ENCODE data around the gene RBMS2. TPM values are rescaled to one million over a fixed set of nuclear protein-coding genes. Genes with fewer than 3 reads are reported as not detected.

RBMS2 gene
- total and polyA plus RNA-seq, 9 of the 15 experiments (the other 6 are each of a cell fraction or from before 2014, with no cell fraction given), result 0.08 to 10.5 (median 0.31) TPM

DNA sequence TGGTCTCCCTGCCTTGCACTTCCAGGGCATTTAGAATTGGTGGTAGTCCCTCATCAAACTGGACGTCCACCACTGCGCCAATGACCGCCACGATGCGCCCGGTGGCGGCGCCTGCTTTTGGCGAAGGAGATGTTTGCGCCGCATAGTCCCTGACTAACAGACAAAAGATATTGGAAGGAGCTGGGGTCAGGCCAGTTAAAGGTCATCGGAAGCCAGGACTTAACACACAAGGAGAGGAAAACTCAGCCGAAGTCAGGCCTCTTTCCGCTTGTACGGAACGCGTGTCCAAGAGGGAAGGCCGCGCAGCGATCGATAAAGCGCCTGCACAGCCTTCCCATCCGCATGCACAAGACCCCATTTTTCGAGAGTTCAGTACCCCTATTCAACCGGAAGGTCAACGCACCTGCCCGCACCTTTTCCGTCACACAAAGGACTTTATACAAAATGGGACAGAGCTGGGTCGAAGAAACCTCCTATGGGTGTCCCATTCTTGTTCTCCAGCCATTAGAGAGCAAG, 123.6 kb downstream of the RBMS2 start (continued):
- TF ChIP-seq, protein P1, sequence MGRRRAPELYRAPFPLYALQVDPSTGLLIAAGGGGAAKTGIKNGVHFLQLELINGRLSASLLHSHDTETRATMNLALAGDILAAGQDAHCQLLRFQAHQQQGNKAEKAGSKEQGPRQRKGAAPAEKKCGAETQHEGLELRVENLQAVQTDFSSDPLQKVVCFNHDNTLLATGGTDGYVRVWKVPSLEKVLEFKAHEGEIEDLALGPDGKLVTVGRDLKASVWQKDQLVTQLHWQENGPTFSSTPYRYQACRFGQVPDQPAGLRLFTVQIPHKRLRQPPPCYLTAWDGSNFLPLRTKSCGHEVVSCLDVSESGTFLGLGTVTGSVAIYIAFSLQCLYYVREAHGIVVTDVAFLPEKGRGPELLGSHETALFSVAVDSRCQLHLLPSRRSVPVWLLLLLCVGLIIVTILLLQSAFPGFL (CRISPR knock-in tag; IDR thresholded peaks at IDR 0.05), result peak; percentile 58; the same call in 1 of the 2 replicates
- TF ChIP-seq, protein P2, sequence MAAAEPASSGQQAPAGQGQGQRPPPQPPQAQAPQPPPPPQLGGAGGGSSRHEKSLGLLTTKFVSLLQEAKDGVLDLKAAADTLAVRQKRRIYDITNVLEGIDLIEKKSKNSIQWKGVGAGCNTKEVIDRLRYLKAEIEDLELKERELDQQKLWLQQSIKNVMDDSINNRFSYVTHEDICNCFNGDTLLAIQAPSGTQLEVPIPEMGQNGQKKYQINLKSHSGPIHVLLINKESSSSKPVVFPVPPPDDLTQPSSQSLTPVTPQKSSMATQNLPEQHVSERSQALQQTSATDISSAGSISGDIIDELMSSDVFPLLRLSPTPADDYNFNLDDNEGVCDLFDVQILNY (CRISPR knock-in tag; IDR thresholded peaks at IDR 0.05), result no peak
- 0 out of 4 replicates have a peak, but pooled peaks of 1 of the 2 experiments have one; percentile 45 for TF ChIP-seq HDAC1 (IDR thresholded peaks at IDR 0.05)
- peak in 1 of 2 experiments; percentile 80; a peak in 1 of 4 replicates for TF ChIP-seq SIN3A (IDR thresholded peaks at IDR 0.05; ENCODE audit: borderline replicate concordance in 2 of 2, control insufficient read depth in 1 of 2, low read depth in 2 of 2, low read length in 2 of 2)

Small RNAs within 50 kb of the gene (small RNA-seq; reads per million reads assigned to genes)
- gene RNU6-343P (not detected), gene SNORD59A (2,508 reads per million, percentile 100 among the genes with 10 or more reads in this experiment)

Other genes with a start within 250 kb of the RBMS2 start
Only the 7 nearest of the 16 such genes appear.
- 0.09 TPM in 1 of 2 replicates, not detected in the other for gene APOF, start 159.0 kb upstream of the RBMS2 start, total RNA-seq (2014; rRNA removed)
- not detected in 2 replicates for gene APOF, start 159.0 kb upstream of the RBMS2 start, total RNA-seq (2014; rRNA removed; fragmentation: Illumina TruSeq; extraction: Trizol)
- not detected in 2 replicates for gene APOF, start 159.0 kb upstream of the RBMS2 start, total RNA-seq (2015; rRNA removed; fragmentation: Illumina TruSeq; extraction: Trizol)
- gene APOF, start 159.0 kb upstream of the RBMS2 start, total RNA-seq (2021), result 0.09 TPM in 1 of 2 replicates, not detected in the other
- gene APOF, start 159.0 kb upstream of the RBMS2 start, polyA plus RNA-seq (2011; rRNA removed), result not detected in 2 replicates
- gene APOF, start 159.0 kb upstream of the RBMS2 start, polyA plus RNA-seq (2014; fragmentation: Illumina TruSeq; extraction: Trizol), result not detected in 2 replicates
- gene APOF, start 159.0 kb upstream of the RBMS2 start, polyA plus RNA-seq (2014; fragmentation: Nextera tagmentation; extraction: Ambion mirVana), result under 1 TPM; 0.14 to 0.15 TPM
- not detected in 2 replicates for gene APOF, start 159.0 kb upstream of the RBMS2 start, polyA plus RNA-seq (2014; rRNA removed)
- 49.8 and 52.2 TPM in 2 replicates for gene TIMELESS, start 72.4 kb upstream of the RBMS2 start, total RNA-seq (2014; rRNA removed)
- 27.8 and 29.7 TPM in 2 replicates for gene TIMELESS, start 72.4 kb upstream of the RBMS2 start, total RNA-seq (2014; rRNA removed; fragmentation: Illumina TruSeq; extraction: Trizol)
- 32.4 and 35.8 TPM in 2 replicates for gene TIMELESS, start 72.4 kb upstream of the RBMS2 start, total RNA-seq (2015; rRNA removed; fragmentation: Illumina TruSeq; extraction: Trizol)
- 53.5 and 59.2 TPM in 2 replicates for gene TIMELESS, start 72.4 kb upstream of the RBMS2 start, total RNA-seq (2021)
- 14.9 and 16.7 TPM in 2 replicates for gene TIMELESS, start 72.4 kb upstream of the RBMS2 start, polyA plus RNA-seq (2011; rRNA removed)
- gene TIMELESS, start 72.4 kb upstream of the RBMS2 start, polyA plus RNA-seq (2014; fragmentation: Illumina TruSeq; extraction: Trizol), result 54.4 and 58.1 TPM in 2 replicates
- gene TIMELESS, start 72.4 kb upstream of the RBMS2 start, polyA plus RNA-seq (2014; fragmentation: Nextera tagmentation; extraction: Ambion mirVana), result 10 to 100 TPM; 11.9 to 17.8 TPM
- gene TIMELESS, start 72.4 kb upstream of the RBMS2 start, polyA plus RNA-seq (2014; rRNA removed), result 43.5 and 49.1 TPM in 2 replicates
- 0.36 TPM in 1 of 2 replicates, not detected in the other for gene MIP, start 67.2 kb upstream of the RBMS2 start, total RNA-seq (2014; rRNA removed)
- not detected in 2 replicates for gene MIP, start 67.2 kb upstream of the RBMS2 start, total RNA-seq (2014; rRNA removed; fragmentation: Illumina TruSeq; extraction: Trizol)
- 0.08 TPM in 1 of 2 replicates, not detected in the other for gene MIP, start 67.2 kb upstream of the RBMS2 start, total RNA-seq (2015; rRNA removed; fragmentation: Illumina TruSeq; extraction: Trizol)
- gene MIP, start 67.2 kb upstream of the RBMS2 start, total RNA-seq (2021), result 0.29 TPM in 1 of 2 replicates, not detected in the other
- gene MIP, start 67.2 kb upstream of the RBMS2 start, polyA plus RNA-seq (2011; rRNA removed), result 0.08 TPM in 1 of 2 replicates, not detected in the other
- 0.09 TPM in 1 of 2 replicates, not detected in the other for gene MIP, start 67.2 kb upstream of the RBMS2 start, polyA plus RNA-seq (2014; fragmentation: Illumina TruSeq; extraction: Trizol)
- gene MIP, start 67.2 kb upstream of the RBMS2 start, polyA plus RNA-seq (2014; fragmentation: Nextera tagmentation; extraction: Ambion mirVana), result under 1 TPM; 0.14 to 0.24 TPM
- not detected in 2 replicates for gene MIP, start 67.2 kb upstream of the RBMS2 start, polyA plus RNA-seq (2014; rRNA removed)
- gene SPRYD4, start 53.2 kb upstream of the RBMS2 start, total RNA-seq (2014; rRNA removed), result 1.8 and 2.4 TPM in 2 replicates
- gene SPRYD4, start 53.2 kb upstream of the RBMS2 start, total RNA-seq (2014; rRNA removed; fragmentation: Illumina TruSeq; extraction: Trizol), result 2.5 and 2.7 TPM in 2 replicates
- 2.3 and 2.6 TPM in 2 replicates for gene SPRYD4, start 53.2 kb upstream of the RBMS2 start, total RNA-seq (2015; rRNA removed; fragmentation: Illumina TruSeq; extraction: Trizol)
- gene SPRYD4, start 53.2 kb upstream of the RBMS2 start, total RNA-seq (2021), result 2.6 and 2.8 TPM in 2 replicates
- 3.3 and 3.9 TPM in 2 replicates for gene SPRYD4, start 53.2 kb upstream of the RBMS2 start, polyA plus RNA-seq (2011; rRNA removed)
- 2.9 and 3.1 TPM in 2 replicates for gene SPRYD4, start 53.2 kb upstream of the RBMS2 start, polyA plus RNA-seq (2014; fragmentation: Illumina TruSeq; extraction: Trizol)
- 1 to 10 TPM; 3.8 to 4.7 TPM for gene SPRYD4, start 53.2 kb upstream of the RBMS2 start, polyA plus RNA-seq (2014; fragmentation: Nextera tagmentation; extraction: Ambion mirVana)
- gene SPRYD4, start 53.2 kb upstream of the RBMS2 start, polyA plus RNA-seq (2014; rRNA removed), result 2.6 and 2.7 TPM in 2 replicates
- 0.29 TPM in 1 of 2 replicates, not detected in the other for gene GLS2, start 33.7 kb upstream of the RBMS2 start, total RNA-seq (2014; rRNA removed)
- gene GLS2, start 33.7 kb upstream of the RBMS2 start, total RNA-seq (2014; rRNA removed; fragmentation: Illumina TruSeq; extraction: Trizol), result not detected in 2 replicates
- gene GLS2, start 33.7 kb upstream of the RBMS2 start, total RNA-seq (2015; rRNA removed; fragmentation: Illumina TruSeq; extraction: Trizol), result not detected in 2 replicates
- not detected in 2 replicates for gene GLS2, start 33.7 kb upstream of the RBMS2 start, total RNA-seq (2021)
- gene GLS2, start 33.7 kb upstream of the RBMS2 start, polyA plus RNA-seq (2011; rRNA removed), result 0.09 and 0.11 TPM in 2 replicates
- not detected in 2 replicates for gene GLS2, start 33.7 kb upstream of the RBMS2 start, polyA plus RNA-seq (2014; fragmentation: Illumina TruSeq; extraction: Trizol)
- not detected for gene GLS2, start 33.7 kb upstream of the RBMS2 start, polyA plus RNA-seq (2014; fragmentation: Nextera tagmentation; extraction: Ambion mirVana)
- not detected in 2 replicates for gene GLS2, start 33.7 kb upstream of the RBMS2 start, polyA plus RNA-seq (2014; rRNA removed)
- gene BAZ2A, start 108.5 kb downstream of the RBMS2 start, total RNA-seq (2014; rRNA removed), result 26.2 and 30.6 TPM in 2 replicates
- 18.4 and 22.5 TPM in 2 replicates for gene BAZ2A, start 108.5 kb downstream of the RBMS2 start, total RNA-seq (2014; rRNA removed; fragmentation: Illumina TruSeq; extraction: Trizol)
- gene BAZ2A, start 108.5 kb downstream of the RBMS2 start, total RNA-seq (2015; rRNA removed; fragmentation: Illumina TruSeq; extraction: Trizol), result 18.6 and 24.1 TPM in 2 replicates
- 72.1 and 86.4 TPM in 2 replicates for gene BAZ2A, start 108.5 kb downstream of the RBMS2 start, total RNA-seq (2021)
- 60.2 and 106 TPM in 2 replicates for gene BAZ2A, start 108.5 kb downstream of the RBMS2 start, polyA plus RNA-seq (2011; rRNA removed)
- 74.3 and 82.1 TPM in 2 replicates for gene BAZ2A, start 108.5 kb downstream of the RBMS2 start, polyA plus RNA-seq (2014; fragmentation: Illumina TruSeq; extraction: Trizol)
- 10 to 100 TPM in 1 of 2 experiments, 1 to 10 TPM in 1; 4.5 to 22.2 TPM for gene BAZ2A, start 108.5 kb downstream of the RBMS2 start, polyA plus RNA-seq (2014; fragmentation: Nextera tagmentation; extraction: Ambion mirVana)
- 40.9 and 52.4 TPM in 2 replicates for gene BAZ2A, start 108.5 kb downstream of the RBMS2 start, polyA plus RNA-seq (2014; rRNA removed)
- 908 and 1,391 TPM in 2 replicates for gene ATP5F1B, start 124.2 kb downstream of the RBMS2 start, total RNA-seq (2014; rRNA removed)
- gene ATP5F1B, start 124.2 kb downstream of the RBMS2 start, total RNA-seq (2014; rRNA removed; fragmentation: Illumina TruSeq; extraction: Trizol), result 1,412 and 1,463 TPM in 2 replicates
- 1,133 and 1,218 TPM in 2 replicates for gene ATP5F1B, start 124.2 kb downstream of the RBMS2 start, total RNA-seq (2015; rRNA removed; fragmentation: Illumina TruSeq; extraction: Trizol)
- gene ATP5F1B, start 124.2 kb downstream of the RBMS2 start, total RNA-seq (2021), result 1,519 and 1,587 TPM in 2 replicates
- gene ATP5F1B, start 124.2 kb downstream of the RBMS2 start, polyA plus RNA-seq (2011; rRNA removed), result 3,125 and 3,469 TPM in 2 replicates
- gene ATP5F1B, start 124.2 kb downstream of the RBMS2 start, polyA plus RNA-seq (2014; fragmentation: Illumina TruSeq; extraction: Trizol), result 1,824 and 2,016 TPM in 2 replicates
- 1,000 to 10,000 TPM; 1,043 to 1,482 TPM for gene ATP5F1B, start 124.2 kb downstream of the RBMS2 start, polyA plus RNA-seq (2014; fragmentation: Nextera tagmentation; extraction: Ambion mirVana)
- 1,530 and 1,669 TPM in 2 replicates for gene ATP5F1B, start 124.2 kb downstream of the RBMS2 start, polyA plus RNA-seq (2014; rRNA removed)

Data from K562 (cell line).